Loucy (cell line): ENCODE measurements around the gene GNB1.

ENCODE experiments used
- EZH2phosphoT487 ChIP-seq: fragments of 200-600 bp; IDR thresholded peaks from 2 replicates; pipeline ENCODE4 v1.6.1; 2018; ENCODE audit warnings: antibody characterized with exemption, mild to moderate bottlenecking, moderate library complexity, borderline replicate concordance
- TF ChIP-seq, protein P1 (sequence below): fragments of 200-600 bp; sonication (generic); conservative IDR thresholded peaks from 2 replicates; pipeline ENCODE4 v1.5.1; 2014; ENCODE audit warnings: mild to moderate bottlenecking, antibody characterized with exemption, low read length

DNA sequence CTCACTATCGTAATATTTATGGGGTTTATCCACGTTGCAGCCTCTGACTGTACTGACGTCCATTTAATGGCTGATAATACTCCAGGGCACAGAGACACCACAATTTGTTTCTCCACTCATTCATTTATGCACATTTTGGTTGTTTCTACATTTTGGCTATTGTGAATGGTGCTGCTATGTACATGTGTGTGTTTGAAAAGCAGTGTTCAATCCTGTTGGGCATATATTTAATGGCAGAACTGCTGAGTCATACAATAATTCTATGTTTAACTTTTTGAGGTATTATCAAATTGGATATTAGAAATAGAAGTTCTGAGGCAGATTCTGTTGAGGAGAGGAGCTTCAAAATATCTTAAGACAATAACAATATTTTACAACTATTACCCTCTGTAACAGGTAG lies 73.7 kb downstream of the GNB1 start:
- TF ChIP-seq, protein P1, sequence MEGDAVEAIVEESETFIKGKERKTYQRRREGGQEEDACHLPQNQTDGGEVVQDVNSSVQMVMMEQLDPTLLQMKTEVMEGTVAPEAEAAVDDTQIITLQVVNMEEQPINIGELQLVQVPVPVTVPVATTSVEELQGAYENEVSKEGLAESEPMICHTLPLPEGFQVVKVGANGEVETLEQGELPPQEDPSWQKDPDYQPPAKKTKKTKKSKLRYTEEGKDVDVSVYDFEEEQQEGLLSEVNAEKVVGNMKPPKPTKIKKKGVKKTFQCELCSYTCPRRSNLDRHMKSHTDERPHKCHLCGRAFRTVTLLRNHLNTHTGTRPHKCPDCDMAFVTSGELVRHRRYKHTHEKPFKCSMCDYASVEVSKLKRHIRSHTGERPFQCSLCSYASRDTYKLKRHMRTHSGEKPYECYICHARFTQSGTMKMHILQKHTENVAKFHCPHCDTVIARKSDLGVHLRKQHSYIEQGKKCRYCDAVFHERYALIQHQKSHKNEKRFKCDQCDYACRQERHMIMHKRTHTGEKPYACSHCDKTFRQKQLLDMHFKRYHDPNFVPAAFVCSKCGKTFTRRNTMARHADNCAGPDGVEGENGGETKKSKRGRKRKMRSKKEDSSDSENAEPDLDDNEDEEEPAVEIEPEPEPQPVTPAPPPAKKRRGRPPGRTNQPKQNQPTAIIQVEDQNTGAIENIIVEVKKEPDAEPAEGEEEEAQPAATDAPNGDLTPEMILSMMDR = no peak
- no peak for TF ChIP-seq EZH2phosphoT487
